Lung (tissue), 12 donors: Measurements from ENCODE around the gene ABCB11. TPM values are rescaled to one million over a fixed set of nuclear protein-coding genes. Genes with fewer than 3 reads are reported as not detected.

Experiments used
- ATAC-seq: fragments of 200-7000 bp; cut with Tn5 transposase; one replicate; pipeline ENCODE4 v1.9.1; 2020; ENCODE audit warnings: moderate number of reproducible peaks; ENCODE audit not compliant: insufficient read depth, low FRiP score
- DNase-seq, 3 donors: peaks; one replicate each; pipeline ENCODE4 v3.0.0-alpha.2; 2013 to 2017
- H3K27ac ChIP-seq, 2 donors: one replicate each; pipeline ENCODE4 v1.5.1; 2013; ENCODE audit warnings: mild to moderate bottlenecking in 2 of 2, moderate library complexity in 2 of 2, control low read depth in 1 of 2, inconsistent platforms in 1 of 2, low read depth in 1 of 2, low read length in 1 of 2
- H3K27me3 ChIP-seq, 3 donors: one replicate each; pipeline ENCODE4 v1.5.1; 2013; ENCODE audit warnings: low read length in 2 of 3; ENCODE audit not compliant: control insufficient read depth in 3 of 3, insufficient read depth in 3 of 3
- H3K36me3 ChIP-seq, 4 donors: one replicate each; pipeline ENCODE4 v1.5.1; 2013; ENCODE audit warnings: low read length in 4 of 4, mild to moderate bottlenecking in 1 of 4, moderate library complexity in 1 of 4; ENCODE audit not compliant: control insufficient read depth in 4 of 4, insufficient read depth in 4 of 4
- H3K4me1 ChIP-seq, 5 donors: one replicate each; pipeline ENCODE4 v1.5.1; 2013; ENCODE audit warnings: low read length in 5 of 5, mild to moderate bottlenecking in 2 of 5, moderate library complexity in 1 of 5; ENCODE audit not compliant: control insufficient read depth in 5 of 5, insufficient read depth in 5 of 5
- H3K4me3 ChIP-seq: one replicate; pipeline ENCODE4 v1.5.1; 2013; ENCODE audit warnings: mild to moderate bottlenecking, control low read depth, moderate library complexity
- H3K9ac ChIP-seq, 2 donors: one replicate each; pipeline ENCODE4 v1.5.1; 2013; ENCODE audit warnings: low read length in 2 of 2, control low read depth in 1 of 2; ENCODE audit not compliant: insufficient read depth in 1 of 2
- H3K9me3 ChIP-seq, 4 donors: one replicate each; pipeline ENCODE4 v1.5.1; 2013; ENCODE audit warnings: low read length in 3 of 4, mild to moderate bottlenecking in 1 of 4, moderate library complexity in 1 of 4; ENCODE audit not compliant: control insufficient read depth in 4 of 4, insufficient read depth in 3 of 4
- CTCF ChIP-seq: IDR thresholded peaks from 2 replicates; pipeline ENCODE4 v1.5.1; 2012; ENCODE audit warnings: mild to moderate bottlenecking; ENCODE audit errors: control extremely low read depth, extremely low read depth
- WGBS, 2 donors: extraction: QIAGEN DNeasy Blood & Tissue Kit; methylation state at CpG; one replicate each; pipeline ENCODE4 v1.1.7; 2013; 5-methylcytosine and 5-hydroxymethylcytosine counted together
- polyA plus RNA-seq, 2 donors: library from polyadenylated mRNA; stranded (reverse); fragments of 200-250 nt; gene quantifications; one replicate each; pipeline ENCODE4 v1.2.1, GENCODE V29; 2013
- total RNA-seq, 2 donors: library from RNA; depleted of rRNA in 1 of 2; stranded (reverse); fragments of >200 nt in 1 of 2; gene quantifications; one replicate each; pipeline ENCODE4 v1.2.1, GENCODE V29; 2014 to 2021
- donor health status: control.
- donor health status: control.
- donor health status: Bipolar disorder and iron deficiency.
- donor health status: healthy.
- donor health status: DM: yes; HTN: yes; CAD: no.

The ABCB11 gene
- total and polyA plus RNA-seq, 4 donors = 0.02 to 0.37 (median 0.09) TPM

- 80 to 82% methylated on average over 5 of the region's 5 CpGs for WGBS, 2 donors
- Histone ChIP-seq H3K36me3 (no peaks in the 10 kb centered on the region), H3K4me3 (no peak overlapping the region), H3K27me3 (no peaks in the 10 kb centered on the region), H3K27ac (no peak overlapping the region), H3K9me3 (peaks cover 0 to 11% (median 2%) of the 10 kb centered on the region in 4 donors), H3K9ac (no peak overlapping the region), H3K4me1 (no peaks in the 10 kb centered on the region)
- ATAC-seq (no peak), DNase-seq (no peak)
- TF ChIP-seq CTCF = no peak
These were observed 19.5 kb upstream of the ABCB11 start for GRCh38 chr2:169050476-169051240.

GRCh38 chr2:169049142-169049541, 18.0 kb upstream of the ABCB11 start:
- no peak for TF ChIP-seq CTCF
- Histone ChIP-seq H3K4me1 (no peaks in the 10 kb centered on the region), H3K27ac (no peak overlapping the region), H3K9ac (no peak overlapping the region), H3K36me3 (no peaks in the 10 kb centered on the region), H3K27me3 (no peaks in the 10 kb centered on the region), H3K4me3 (no peak overlapping the region), H3K9me3 (peaks cover 0 to 8% (median 0%) of the 10 kb centered on the region in 4 donors)
- ATAC-seq = no peak
- no peak for DNase-seq
- WGBS, 2 donors = 76 to 87% methylated on average over 3 of the region's 3 CpGs

- Histone ChIP-seq H3K36me3 (no peaks in the 10 kb centered on the region), H3K9ac (no peak overlapping the region), H3K27ac (no peak overlapping the region), H3K9me3 (peaks cover 0 to 8% (median 0%) of the 10 kb centered on the region in 4 donors), H3K4me3 (no peak overlapping the region), H3K27me3 (no peaks in the 10 kb centered on the region), H3K4me1 (no peaks in the 10 kb centered on the region)
- DNase-seq (no peak), ATAC-seq (no peak)
- 87 to 92% methylated on average over 2 of the region's 2 CpGs for WGBS, 2 donors
- no peak for TF ChIP-seq CTCF
These were observed 16.4 kb upstream of the ABCB11 start for GRCh38 chr2:169047256-169048250.
